Measurements from ENCODE around the gene XYLB.

XYLB gene

GRCh38 chr3:38365469-38366062, 19.0 kb downstream of the XYLB start:
- DNase-seq = no peak

- DNase-seq = no peak
Measured at GRCh38 chr3:38366082-38366481, 19.5 kb downstream of the XYLB start.

GRCh38 chr3:38367779-38368178, 21.2 kb downstream of the XYLB start:
- DNase-seq = no peak

GRCh38 chr3:38368238-38368637, 21.7 kb downstream of the XYLB start:
- no peak for DNase-seq

GRCh38 chr3:38369186-38369585, 22.6 kb downstream of the XYLB start:
- DNase-seq = no peak

- no peak for DNase-seq
Measured at GRCh38 chr3:38370149-38370548, 23.6 kb downstream of the XYLB start.

GRCh38 chr3:38370861-38371260, 24.3 kb downstream of the XYLB start:
- no peak for DNase-seq

- DNase-seq = no peak
Measured at GRCh38 chr3:38371541-38372213, 25.1 kb downstream of the XYLB start.

- DNase-seq = no peak
Measured at GRCh38 chr3:38372214-38372601, 25.6 kb downstream of the XYLB start.

GRCh38 chr3:38374221-38374620, 27.6 kb downstream of the XYLB start:
- no peak for DNase-seq

- no peak for DNase-seq
Measured at GRCh38 chr3:38375072-38375471, 28.5 kb downstream of the XYLB start.

- DNase-seq = no peak
Measured at GRCh38 chr3:38375488-38376097, 29.0 kb downstream of the XYLB start.

- DNase-seq = no peak
Measured at GRCh38 chr3:38376098-38376816, 29.7 kb downstream of the XYLB start.

GRCh38 chr3:38379201-38379770, 32.7 kb downstream of the XYLB start:
- DNase-seq = no peak

GRCh38 chr3:38382506-38383080, 36.0 kb downstream of the XYLB start:
- no peak for DNase-seq

- no peak for DNase-seq
Measured at GRCh38 chr3:38383156-38383875, 36.7 kb downstream of the XYLB start.

GRCh38 chr3:38386992-38387750, 40.6 kb downstream of the XYLB start:
- no peak for DNase-seq

GRCh38 chr3:38387862-38388261, 41.3 kb downstream of the XYLB start:
- no peak for DNase-seq

- no peak for DNase-seq
Measured at GRCh38 chr3:38392604-38393163, 46.1 kb downstream of the XYLB start.

GRCh38 chr3:38396239-38396638, 49.7 kb downstream of the XYLB start:
- no peak for DNase-seq

- DNase-seq = no peak
Measured at GRCh38 chr3:38396861-38397260, 50.3 kb downstream of the XYLB start.
